Liver (tissue), 9 donors: ENCODE data around the gene MAGI1. TPM values are rescaled to one million over a fixed set of nuclear protein-coding genes. Genes with fewer than 3 reads are reported as not detected.

Source experiments
- DNase-seq: peaks from one replicate; pipeline ENCODE4 v3.0.0-alpha.2; 2017; ENCODE audit warnings: low spot score
- H3K27ac ChIP-seq, 2 donors: one replicate each; pipeline ENCODE4 v1.7.0; 2013; ENCODE audit warnings: inconsistent platforms in 2 of 2, low read length in 2 of 2, control low read depth in 1 of 2, low read depth in 1 of 2, mild to moderate bottlenecking in 1 of 2
- H3K27me3 ChIP-seq, 4 donors: one replicate each; pipeline versions ENCODE4 v1.6.1 to v1.7.0; 2013; ENCODE audit warnings: low read length in 3 of 4, inconsistent platforms in 1 of 4, mild to moderate bottlenecking in 1 of 4, moderate library complexity in 1 of 4; ENCODE audit not compliant: control insufficient read depth in 4 of 4, insufficient read depth in 4 of 4
- H3K36me3 ChIP-seq, 4 donors: one replicate each; pipeline versions ENCODE4 v1.6.1 to v1.7.0; 2013; ENCODE audit warnings: low read length in 3 of 4, mild to moderate bottlenecking in 3 of 4, low read depth in 1 of 4, moderate library complexity in 1 of 4; ENCODE audit not compliant: control insufficient read depth in 4 of 4, insufficient read depth in 3 of 4
- H3K4me1 ChIP-seq, 4 donors: one replicate each; pipeline versions ENCODE4 v1.6.1 to v1.7.0; 2013; ENCODE audit warnings: low read length in 3 of 4, mild to moderate bottlenecking in 3 of 4, moderate library complexity in 1 of 4; ENCODE audit not compliant: control insufficient read depth in 4 of 4, insufficient read depth in 4 of 4
- H3K4me3 ChIP-seq, 3 donors: one replicate each; pipeline versions ENCODE4 v1.6.1 to v1.7.0; 2013; ENCODE audit warnings: low read length in 3 of 3, control low read depth in 1 of 3, low read depth in 1 of 3, mild to moderate bottlenecking in 1 of 3
- H3K9ac ChIP-seq, 2 donors: one replicate each; pipeline ENCODE4 v1.7.0; 2013; ENCODE audit warnings: low read length in 2 of 2, mild to moderate bottlenecking in 2 of 2, moderate library complexity in 2 of 2, control low read depth in 1 of 2, low read depth in 1 of 2
- H3K9me3 ChIP-seq, 4 donors: one replicate each; pipeline versions ENCODE4 v1.6.1 to v1.7.0; 2013; ENCODE audit warnings: low read length in 3 of 4; ENCODE audit not compliant: control insufficient read depth in 4 of 4
- ATF3 ChIP-seq: IDR thresholded peaks from 2 replicates; pipeline ENCODE4 v1.6.1; 2016; ENCODE audit warnings: antibody characterized with exemption
- EGR1 ChIP-seq, 2 donors: IDR thresholded peaks; 2 replicates each; pipeline ENCODE4 v1.6.1; 2016 to 2018; ENCODE audit warnings: antibody characterized with exemption in 2 of 2, low read depth in 2 of 2
- FOXA1 ChIP-seq: IDR thresholded peaks from 2 replicates; pipeline ENCODE4 v1.6.1; 2016; ENCODE audit warnings: antibody characterized with exemption
- FOXA2 ChIP-seq: IDR thresholded peaks from 2 replicates; pipeline ENCODE4 v1.6.1; 2016; ENCODE audit warnings: antibody characterized with exemption
- GABPA ChIP-seq, 2 donors: IDR thresholded peaks in 1 of 2; conservative IDR thresholded peaks in 1 of 2; 2 replicates each; pipeline ENCODE4 v1.6.1; 2016; ENCODE audit warnings: antibody characterized with exemption in 2 of 2, mild to moderate bottlenecking in 1 of 2, moderate library complexity in 1 of 2
- HNF4A ChIP-seq, 2 donors: conservative IDR thresholded peaks; 2 replicates each; pipeline ENCODE4 v1.6.1; 2016; ENCODE audit warnings: antibody characterized with exemption in 2 of 2, mild to moderate bottlenecking in 2 of 2
- HNF4G ChIP-seq: IDR thresholded peaks from 2 replicates; pipeline ENCODE4 v1.6.1; 2016; ENCODE audit warnings: antibody characterized with exemption
- JUND ChIP-seq, 2 donors: IDR thresholded peaks; 2 replicates each; pipeline ENCODE4 v1.6.1; 2016; ENCODE audit warnings: antibody characterized with exemption in 2 of 2
- NR2F2 ChIP-seq: IDR thresholded peaks from 2 replicates; pipeline ENCODE4 v1.6.1; 2016; ENCODE audit warnings: antibody characterized with exemption
- RAD21 ChIP-seq, 2 donors: IDR thresholded peaks; 2 replicates each; pipeline ENCODE4 v1.6.1; 2016; ENCODE audit warnings: antibody characterized with exemption in 2 of 2, mild to moderate bottlenecking in 2 of 2
- RXRA ChIP-seq, 2 donors: IDR thresholded peaks; 2 replicates each; pipeline ENCODE4 v1.6.1; 2017 to 2018; ENCODE audit warnings: antibody characterized with exemption in 2 of 2, mild to moderate bottlenecking in 1 of 2
- SP1 ChIP-seq: IDR thresholded peaks from 2 replicates; pipeline ENCODE4 v1.6.1; 2018; ENCODE audit warnings: antibody characterized with exemption, mild to moderate bottlenecking
- TAF1 ChIP-seq: conservative IDR thresholded peaks from 2 replicates; pipeline ENCODE4 v1.6.1; 2016; ENCODE audit warnings: antibody characterized with exemption, mild to moderate bottlenecking
- YY1 ChIP-seq: IDR thresholded peaks from 2 replicates; pipeline ENCODE4 v1.6.1; 2016; ENCODE audit warnings: antibody characterized with exemption, mild to moderate bottlenecking
- WGBS: extraction: QIAGEN DNeasy Blood & Tissue Kit; methylation state at CpG from one replicate; pipeline ENCODE4 v1.1.7; 2013; 5-methylcytosine and 5-hydroxymethylcytosine counted together
- polyA plus RNA-seq, 2 donors: library from polyadenylated mRNA; stranded (reverse) in 1 of 2; unstranded in 1 of 2; fragments of 200-250 nt in 1 of 2; fragments of >200 nt in 1 of 2; fragmentation: Nextera tagmentation in 1 of 2; extraction: Ambion mirVana in 1 of 2; gene quantifications; one replicate each; pipeline versions ENCODE4 v1.2.1 to v1.2.3, GENCODE V29; 2013 to 2015
- total RNA-seq, 2 donors: library from RNA; depleted of rRNA; stranded (reverse); fragments of >200 nt; gene quantifications; one replicate each; pipeline ENCODE4 v1.2.3, GENCODE V29; 2014
- TF ChIP-seq, protein P1 (sequence below): IDR thresholded peaks from 2 replicates; pipeline ENCODE4 v1.6.1; 2016; ENCODE audit warnings: antibody characterized with exemption
- TF ChIP-seq, protein P2 (sequence below): IDR thresholded peaks from 2 replicates; pipeline ENCODE4 v1.6.1; 2016; ENCODE audit warnings: antibody characterized with exemption
- TF ChIP-seq, protein P3 (sequence below): IDR thresholded peaks from 2 replicates; pipeline ENCODE4 v1.6.1; 2016; ENCODE audit warnings: antibody characterized with exemption, mild to moderate bottlenecking
- TF ChIP-seq, protein P4 (sequence below): fragments of 150-350 bp; IDR thresholded peaks from 2 replicates; pipeline ENCODE4 v1.5.1; 2017; ENCODE audit warnings: improper control_type of control experiment, low read depth, low read length; ENCODE audit not compliant: missing input control
- donor health status: healthy.
- donor health status: healthy.
- donor health status: healthy.
- donor health status: healthy.
- donor health status: healthy.

Gene MAGI1
- total and polyA plus RNA-seq, 4 donors: 9.6 to 68.8 (median 14.0) TPM

GRCh38 chr3:65851827-65852226 is 186.9 kb downstream of the MAGI1 start:
- Histone ChIP-seq H3K36me3 (peaks cover 0 to 1% (median 0%) of the 10 kb centered on the region in 4 donors), H3K4me1 (peaks cover 2 to 13% (median 4%) of the 10 kb centered on the region in 4 donors), H3K9ac (no peak overlapping the region), H3K27me3 (no peaks in the 10 kb centered on the region), H3K27ac (no peak overlapping the region), H3K4me3 (no peak overlapping the region), H3K9me3 (no peaks in the 10 kb centered on the region)
- TF ChIP-seq NR2F2 (no peak), FOXA1 (no peak), YY1 (no peak), HNF4G (no peak), JUND (IDR thresholded peaks at IDR 0.05) (no peak), HNF4A (conservative IDR thresholded peaks at IDR 0.05) (no peak), EGR1 (IDR thresholded peaks at IDR 0.05; ENCODE audit: low read depth in 2 of 2) (no peak), ATF3 (no peak), SP1 (no peak), TAF1 (no peak)
- TF ChIP-seq, protein P1, sequence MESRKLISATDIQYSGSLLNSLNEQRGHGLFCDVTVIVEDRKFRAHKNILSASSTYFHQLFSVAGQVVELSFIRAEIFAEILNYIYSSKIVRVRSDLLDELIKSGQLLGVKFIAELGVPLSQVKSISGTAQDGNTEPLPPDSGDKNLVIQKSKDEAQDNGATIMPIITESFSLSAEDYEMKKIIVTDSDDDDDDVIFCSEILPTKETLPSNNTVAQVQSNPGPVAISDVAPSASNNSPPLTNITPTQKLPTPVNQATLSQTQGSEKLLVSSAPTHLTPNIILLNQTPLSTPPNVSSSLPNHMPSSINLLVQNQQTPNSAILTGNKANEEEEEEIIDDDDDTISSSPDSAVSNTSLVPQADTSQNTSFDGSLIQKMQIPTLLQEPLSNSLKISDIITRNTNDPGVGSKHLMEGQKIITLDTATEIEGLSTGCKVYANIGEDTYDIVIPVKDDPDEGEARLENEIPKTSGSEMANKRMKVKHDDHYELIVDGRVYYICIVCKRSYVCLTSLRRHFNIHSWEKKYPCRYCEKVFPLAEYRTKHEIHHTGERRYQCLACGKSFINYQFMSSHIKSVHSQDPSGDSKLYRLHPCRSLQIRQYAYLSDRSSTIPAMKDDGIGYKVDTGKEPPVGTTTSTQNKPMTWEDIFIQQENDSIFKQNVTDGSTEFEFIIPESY: no peak
- TF ChIP-seq, protein P2, sequence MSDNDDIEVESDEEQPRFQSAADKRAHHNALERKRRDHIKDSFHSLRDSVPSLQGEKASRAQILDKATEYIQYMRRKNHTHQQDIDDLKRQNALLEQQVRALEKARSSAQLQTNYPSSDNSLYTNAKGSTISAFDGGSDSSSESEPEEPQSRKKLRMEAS: no peak
- TF ChIP-seq, protein P3, sequence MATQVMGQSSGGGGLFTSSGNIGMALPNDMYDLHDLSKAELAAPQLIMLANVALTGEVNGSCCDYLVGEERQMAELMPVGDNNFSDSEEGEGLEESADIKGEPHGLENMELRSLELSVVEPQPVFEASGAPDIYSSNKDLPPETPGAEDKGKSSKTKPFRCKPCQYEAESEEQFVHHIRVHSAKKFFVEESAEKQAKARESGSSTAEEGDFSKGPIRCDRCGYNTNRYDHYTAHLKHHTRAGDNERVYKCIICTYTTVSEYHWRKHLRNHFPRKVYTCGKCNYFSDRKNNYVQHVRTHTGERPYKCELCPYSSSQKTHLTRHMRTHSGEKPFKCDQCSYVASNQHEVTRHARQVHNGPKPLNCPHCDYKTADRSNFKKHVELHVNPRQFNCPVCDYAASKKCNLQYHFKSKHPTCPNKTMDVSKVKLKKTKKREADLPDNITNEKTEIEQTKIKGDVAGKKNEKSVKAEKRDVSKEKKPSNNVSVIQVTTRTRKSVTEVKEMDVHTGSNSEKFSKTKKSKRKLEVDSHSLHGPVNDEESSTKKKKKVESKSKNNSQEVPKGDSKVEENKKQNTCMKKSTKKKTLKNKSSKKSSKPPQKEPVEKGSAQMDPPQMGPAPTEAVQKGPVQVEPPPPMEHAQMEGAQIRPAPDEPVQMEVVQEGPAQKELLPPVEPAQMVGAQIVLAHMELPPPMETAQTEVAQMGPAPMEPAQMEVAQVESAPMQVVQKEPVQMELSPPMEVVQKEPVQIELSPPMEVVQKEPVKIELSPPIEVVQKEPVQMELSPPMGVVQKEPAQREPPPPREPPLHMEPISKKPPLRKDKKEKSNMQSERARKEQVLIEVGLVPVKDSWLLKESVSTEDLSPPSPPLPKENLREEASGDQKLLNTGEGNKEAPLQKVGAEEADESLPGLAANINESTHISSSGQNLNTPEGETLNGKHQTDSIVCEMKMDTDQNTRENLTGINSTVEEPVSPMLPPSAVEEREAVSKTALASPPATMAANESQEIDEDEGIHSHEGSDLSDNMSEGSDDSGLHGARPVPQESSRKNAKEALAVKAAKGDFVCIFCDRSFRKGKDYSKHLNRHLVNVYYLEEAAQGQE: no peak
- DNase-seq: no peak
- 93% methylated on average over 4 of the region's 4 CpGs for WGBS

- Histone ChIP-seq H3K4me3 (no peak overlapping the region), H3K27ac (no peak overlapping the region), H3K27me3 (no peaks in the 10 kb centered on the region), H3K36me3 (peaks cover 0 to 1% (median 0%) of the 10 kb centered on the region in 4 donors), H3K9ac (no peak overlapping the region), H3K4me1 (peaks cover 0 to 2% (median 0%) of the 10 kb centered on the region in 4 donors), H3K9me3 (no peaks in the 10 kb centered on the region)
- no peak for DNase-seq
- 91% methylated on average over 3 of the region's 3 CpGs for WGBS
- TF ChIP-seq TAF1: no peak
- no peak for TF ChIP-seq FOXA1
- TF ChIP-seq EGR1 (IDR thresholded peaks at IDR 0.05; ENCODE audit: low read depth in 2 of 2): no peak
- no peak for TF ChIP-seq YY1
- no peak for TF ChIP-seq RAD21 (IDR thresholded peaks at IDR 0.05)
- no peak for TF ChIP-seq JUND (IDR thresholded peaks at IDR 0.05)
- no peak for TF ChIP-seq FOXA2
- TF ChIP-seq, protein P3: no peak
- TF ChIP-seq ATF3: no peak
- TF ChIP-seq, protein P2: no peak
- no peak for TF ChIP-seq SP1
- no peak for TF ChIP-seq NR2F2
- no peak for TF ChIP-seq RXRA (IDR thresholded peaks at IDR 0.05)
- TF ChIP-seq HNF4A (conservative IDR thresholded peaks at IDR 0.05): no peak
- no peak for TF ChIP-seq HNF4G
- TF ChIP-seq, protein P4, sequence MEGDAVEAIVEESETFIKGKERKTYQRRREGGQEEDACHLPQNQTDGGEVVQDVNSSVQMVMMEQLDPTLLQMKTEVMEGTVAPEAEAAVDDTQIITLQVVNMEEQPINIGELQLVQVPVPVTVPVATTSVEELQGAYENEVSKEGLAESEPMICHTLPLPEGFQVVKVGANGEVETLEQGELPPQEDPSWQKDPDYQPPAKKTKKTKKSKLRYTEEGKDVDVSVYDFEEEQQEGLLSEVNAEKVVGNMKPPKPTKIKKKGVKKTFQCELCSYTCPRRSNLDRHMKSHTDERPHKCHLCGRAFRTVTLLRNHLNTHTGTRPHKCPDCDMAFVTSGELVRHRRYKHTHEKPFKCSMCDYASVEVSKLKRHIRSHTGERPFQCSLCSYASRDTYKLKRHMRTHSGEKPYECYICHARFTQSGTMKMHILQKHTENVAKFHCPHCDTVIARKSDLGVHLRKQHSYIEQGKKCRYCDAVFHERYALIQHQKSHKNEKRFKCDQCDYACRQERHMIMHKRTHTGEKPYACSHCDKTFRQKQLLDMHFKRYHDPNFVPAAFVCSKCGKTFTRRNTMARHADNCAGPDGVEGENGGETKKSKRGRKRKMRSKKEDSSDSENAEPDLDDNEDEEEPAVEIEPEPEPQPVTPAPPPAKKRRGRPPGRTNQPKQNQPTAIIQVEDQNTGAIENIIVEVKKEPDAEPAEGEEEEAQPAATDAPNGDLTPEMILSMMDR: no peak
- TF ChIP-seq GABPA (IDR thresholded peaks at IDR 0.05 in 1 of 2, conservative IDR thresholded peaks at IDR 0.05 in 1 of 2): no peak
Observed at GRCh38 chr3:65850261-65850660, 188.5 kb downstream of the MAGI1 start.
